NCI-H1930 (cell line): ENCODE data around the gene L3MBTL1.

Experiments used
- DNase-seq, 2 experiments: peaks; one replicate each; lab custom pipeline; 2025; lab: John Stamatoyannopoulos, UW

Gene L3MBTL1

GRCh38 chr20:43506238-43506637 is 1.3 kb upstream of the L3MBTL1 start:
- no peak for DNase-seq

- no peak for DNase-seq
Measured at GRCh38 chr20:43508106-43508505, 609 bp downstream of the L3MBTL1 start.

GRCh38 chr20:43508604-43509040 is 1.1 kb downstream of the L3MBTL1 start:
- DNase-seq = no peak

GRCh38 chr20:43511879-43512278 is 4.4 kb downstream of the L3MBTL1 start:
- no peak for DNase-seq

GRCh38 chr20:43513372-43513930 is 6.0 kb downstream of the L3MBTL1 start:
- no peak for DNase-seq

GRCh38 chr20:43513931-43514647 is 6.6 kb downstream of the L3MBTL1 start:
- peak; percentile 97 to 98 for DNase-seq

- DNase-seq = no peak
Measured at GRCh38 chr20:43514648-43514999, 7.1 kb downstream of the L3MBTL1 start.

- no peak for DNase-seq
Measured at GRCh38 chr20:43515628-43516027, 8.1 kb downstream of the L3MBTL1 start.

GRCh38 chr20:43516251-43516824 is 8.8 kb downstream of the L3MBTL1 start:
- no peak for DNase-seq

- DNase-seq = no peak
Measured at GRCh38 chr20:43520074-43520630, 12.7 kb downstream of the L3MBTL1 start.

GRCh38 chr20:43525021-43525420 is 17.5 kb downstream of the L3MBTL1 start:
- DNase-seq = no peak

- no peak for DNase-seq
Measured at GRCh38 chr20:43528258-43528875, 20.9 kb downstream of the L3MBTL1 start.

- no peak for DNase-seq
Measured at GRCh38 chr20:43529051-43529450, 21.6 kb downstream of the L3MBTL1 start.

GRCh38 chr20:43529457-43530153 is 22.1 kb downstream of the L3MBTL1 start:
- DNase-seq = no peak

GRCh38 chr20:43530321-43531090 is 23.0 kb downstream of the L3MBTL1 start:
- DNase-seq = no peak

- DNase-seq = no peak
Measured at GRCh38 chr20:43531091-43531443, 23.6 kb downstream of the L3MBTL1 start.

GRCh38 chr20:43532416-43533055 is 25.0 kb downstream of the L3MBTL1 start:
- DNase-seq = no peak

GRCh38 chr20:43533060-43533459 is 25.6 kb downstream of the L3MBTL1 start:
- no peak for DNase-seq

- DNase-seq = no peak
Measured at GRCh38 chr20:43534016-43534415, 26.5 kb downstream of the L3MBTL1 start.

GRCh38 chr20:43534791-43535350 is 27.4 kb downstream of the L3MBTL1 start:
- DNase-seq = no peak
